ENCODE measurements around the gene IL11. TPM values are rescaled to one million over a fixed set of nuclear protein-coding genes. Genes with fewer than 3 reads are reported as not detected.
A peak's percentile ranks its signal among the peaks of the same experiment; 100 is the strongest.
"Not testable (repeated sequence)": the region's sequence is repeated elsewhere in the genome, so short reads cannot be mapped to it uniquely, and the experiment has no call there.

Gene IL11
- total RNA-seq, 2 experiments from 2014 or later = 0.18 TPM; not detected in 1

GRCh38 chr19:55339889-55340783 is 30.1 kb downstream of the IL11 start:
- peaks cover 16% of the 10 kb centered on the region for H3K36me3 Mint-ChIP-seq (ENCODE audit: low read depth)
- DNase-seq (peak; percentile 54), ATAC-seq (no peak)
- H3K27ac Mint-ChIP-seq = peak overlapping the region; percentile 98
- ChIA-PET CTCF (interaction anchor here (0.7 to 2.3 kb wide), 10 partner anchors 9 to 180 kb away, joined by 3 to 25 read pairs (median 4); partner anchors contain the start of gene TMEM238), POLR2A (interaction anchor here (0.7 to 3.9 kb wide), 12 partner anchors 9 to 85 kb away, joined by 3 to 22 read pairs (median 6); partner anchors contain the start of genes PPP6R1 and TMEM238)
- peak overlapping the region; percentile 90 for H3K4me3 Mint-ChIP-seq
- peaks cover 12% of the 10 kb centered on the region for H3K4me1 Mint-ChIP-seq (ENCODE audit: low read depth)
- no peak for TF ChIP-seq CTCF (IDR thresholded peaks at IDR 0.05)
- peaks cover 4% of the 10 kb centered on the region for H3K27me3 Mint-ChIP-seq
- intact Hi-C loops (cut with micrococcal nuclease) = no loop called here
- H3K9me3 Mint-ChIP-seq = no peaks in the 10 kb centered on the region

- CTCF ChIA-PET = interaction anchor here (0.7 to 2.3 kb wide), 14 partner anchors 8 to 179 kb away, joined by 3 to 25 read pairs (median 4); partner anchors contain the start of genes HSPBP1 and TMEM238
- intact Hi-C loops (cut with micrococcal nuclease) = no loop called here
- POLR2A ChIA-PET = interaction anchor here (0.6 to 3.9 kb wide), 23 partner anchors 10 to 126 kb away, joined by 3 to 22 read pairs (median 4); partner anchors contain the start of genes PPP6R1, TMEM238 and UBE2S
- Mint-ChIP-seq H3K9me3 (no peaks in the 10 kb centered on the region), H3K27me3 (peaks cover 4% of the 10 kb centered on the region), H3K27ac (peak within 1 kb of the TSS; percentile 98), H3K36me3 (ENCODE audit: low read depth) (peaks cover 12% of the 10 kb centered on the region), H3K4me3 (peak within 1 kb of the TSS; percentile 90), H3K4me1 (ENCODE audit: low read depth) (peaks cover 12% of the 10 kb centered on the region)
- no peak for TF ChIP-seq CTCF (IDR thresholded peaks at IDR 0.05)
- DNase-seq (peak; percentile 100), ATAC-seq (peak; percentile 84)
Observed at GRCh38 chr19:55339105-55339888, 31.0 kb downstream of the IL11 start, which contains the start of gene KMT5C. KMT5C (plus strand) TSS chr19:55339876; CDS start chr19:55341937, 2,061 bp downstream.

- ChIA-PET CTCF (interaction anchor here (1.9 kb wide), 1 partner anchor 33 kb away, joined by 5 read pairs; no protein-coding TSS in a partner anchor), POLR2A (interaction anchor here (3.9 kb wide), 1 partner anchor 13 kb away, joined by 22 read pairs; no protein-coding TSS in a partner anchor)
- peaks cover 4% of the 10 kb centered on the region for H3K27me3 Mint-ChIP-seq
- no peak overlapping the region for H3K4me3 Mint-ChIP-seq
- no peaks in the 10 kb centered on the region for H3K36me3 Mint-ChIP-seq (ENCODE audit: low read depth)
- ATAC-seq = no peak
- no peaks in the 10 kb centered on the region for H3K9me3 Mint-ChIP-seq
- DNase-seq = no peak
- H3K4me1 Mint-ChIP-seq (ENCODE audit: low read depth) = peaks cover 6% of the 10 kb centered on the region
- no peak overlapping the region for H3K27ac Mint-ChIP-seq
- intact Hi-C loops (cut with micrococcal nuclease) = no loop called here
- no peak for TF ChIP-seq CTCF (IDR thresholded peaks at IDR 0.05)
Observed at GRCh38 chr19:55336101-55336500, 34.2 kb downstream of the IL11 start.

DNA sequence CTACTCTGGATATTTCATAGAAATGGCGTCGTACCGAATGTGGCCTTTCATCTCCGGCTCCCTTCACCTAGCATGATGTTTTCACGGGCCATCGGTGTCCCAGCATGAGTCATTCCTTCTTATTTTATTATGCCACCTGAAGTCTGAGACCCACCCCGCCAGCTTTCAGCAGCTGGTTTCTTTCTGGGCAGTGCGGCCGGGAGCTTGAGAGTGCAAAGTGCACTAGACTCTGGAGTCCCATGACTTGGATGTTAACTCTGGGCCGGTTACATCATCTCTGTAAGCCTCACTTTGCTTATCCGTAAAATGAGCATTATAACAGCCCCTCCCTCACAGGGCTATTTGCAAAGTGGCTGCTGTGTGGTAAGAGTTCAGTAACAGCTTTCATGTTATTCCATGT is 36.4 kb downstream of the IL11 start:
- Mint-ChIP-seq H3K4me3 (no peak overlapping the region), H3K27ac (no peak overlapping the region), H3K27me3 (peaks cover 6% of the 10 kb centered on the region), H3K4me1 (ENCODE audit: low read depth) (peaks cover 6% of the 10 kb centered on the region), H3K9me3 (no peaks in the 10 kb centered on the region), H3K36me3 (ENCODE audit: low read depth) (no peaks in the 10 kb centered on the region)
- ChIA-PET POLR2A (no interaction called here), CTCF (no interaction called here)
- DNase-seq (no peak), ATAC-seq (no peak)
- no peak for TF ChIP-seq CTCF (IDR thresholded peaks at IDR 0.05)
- intact Hi-C loops (cut with micrococcal nuclease) = no loop called here

- H3K36me3 Mint-ChIP-seq (ENCODE audit: low read depth); DNase-seq; H3K27me3 Mint-ChIP-seq; POLR2A ChIA-PET; H3K4me1 Mint-ChIP-seq (ENCODE audit: low read depth); H3K9me3 Mint-ChIP-seq; H3K4me3 Mint-ChIP-seq; H3K27ac Mint-ChIP-seq; ATAC-seq; CTCF ChIA-PET; intact Hi-C loops (cut with micrococcal nuclease): not testable (repeated sequence)
Observed at GRCh38 chr19:55329791-55330190, 40.5 kb downstream of the IL11 start.

- ATAC-seq; H3K4me1 Mint-ChIP-seq (ENCODE audit: low read depth); H3K36me3 Mint-ChIP-seq (ENCODE audit: low read depth); H3K27me3 Mint-ChIP-seq; H3K27ac Mint-ChIP-seq; CTCF ChIA-PET; DNase-seq; H3K4me3 Mint-ChIP-seq; intact Hi-C loops (cut with micrococcal nuclease); H3K9me3 Mint-ChIP-seq: not testable (repeated sequence)
- POLR2A ChIA-PET = interaction anchor here (0.7 kb wide), 1 partner anchor 182 kb away, joined by 4 read pairs; no protein-coding TSS in a partner anchor
Observed at GRCh38 chr19:55328774-55329318, 41.4 kb downstream of the IL11 start.
